Hepatic stellate cell (primary cell): ENCODE data around the gene GPHN.

ENCODE experiments used
- DNase-seq: peaks from one replicate; pipeline ENCODE4 v3.0.0; 2011; ENCODE audit warnings: low spot score

The GPHN gene

GRCh38 chr14:67166450-67166853 lies 658.5 kb downstream of the GPHN start:
- DNase-seq: peak; percentile 11

- no peak for DNase-seq
These were observed 659.6 kb downstream of the GPHN start for GRCh38 chr14:67167420-67168109.

GRCh38 chr14:67168110-67168441 lies 660.1 kb downstream of the GPHN start:
- no peak for DNase-seq

DNA sequence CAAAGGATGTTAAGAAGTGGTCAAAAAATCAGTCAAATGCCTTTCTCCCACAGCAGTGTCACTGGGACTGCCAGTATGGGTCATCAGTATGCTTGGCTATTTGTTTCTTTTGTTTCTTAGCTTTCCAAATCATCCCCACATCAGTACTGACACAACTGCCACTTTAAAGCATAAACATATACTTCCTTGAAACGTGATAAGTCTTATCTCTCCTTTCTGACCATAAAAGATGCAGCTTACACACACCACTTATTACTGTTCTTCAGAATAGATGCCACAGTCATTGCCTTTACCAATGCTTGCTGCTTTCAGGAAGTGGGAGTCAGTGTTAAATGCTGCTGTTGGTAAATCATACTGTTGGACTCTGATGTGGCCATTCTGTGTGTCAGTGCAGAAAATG lies 662.7 kb downstream of the GPHN start:
- DNase-seq: no peak

DNA sequence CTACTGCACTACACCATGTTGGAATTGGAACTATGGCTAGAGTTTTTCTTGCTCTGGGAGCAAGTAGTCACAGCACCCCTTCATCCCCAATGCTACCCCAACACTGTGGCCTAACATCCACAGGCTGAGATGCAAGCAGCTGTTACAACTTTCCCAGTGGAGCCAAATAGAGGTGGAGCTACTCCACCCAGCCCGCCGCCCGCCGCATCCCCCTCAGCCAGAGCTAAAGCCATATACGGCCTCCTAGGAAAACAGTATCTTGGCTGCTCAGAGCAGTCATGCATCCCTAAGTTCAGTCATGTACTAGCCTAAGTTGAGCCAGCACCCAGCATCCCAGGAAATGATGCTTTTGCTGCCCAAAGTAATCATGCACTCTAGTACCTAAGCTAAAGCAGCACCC lies 664.1 kb downstream of the GPHN start:
- DNase-seq: no peak

- no peak for DNase-seq
These were observed 664.6 kb downstream of the GPHN start for GRCh38 chr14:67172520-67172919.

DNA sequence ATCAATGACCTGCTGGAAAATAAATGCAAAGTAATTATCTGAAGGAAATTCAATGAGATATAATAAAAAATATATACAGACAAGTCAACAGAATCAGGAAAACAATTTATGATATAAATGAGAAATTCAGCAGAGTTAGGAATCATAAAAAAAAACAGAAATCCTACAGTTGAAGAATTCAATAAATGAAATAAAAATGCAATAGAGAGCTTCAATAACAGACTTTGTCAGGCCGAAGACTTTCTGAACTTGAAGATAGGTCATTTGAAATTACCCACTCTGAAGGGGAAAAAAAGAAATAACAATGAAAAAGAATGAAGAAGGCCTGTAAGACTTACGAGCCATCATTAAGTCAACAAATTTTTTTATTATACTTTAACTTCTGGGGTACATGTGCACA lies 665.8 kb downstream of the GPHN start:
- DNase-seq: no peak

DNA sequence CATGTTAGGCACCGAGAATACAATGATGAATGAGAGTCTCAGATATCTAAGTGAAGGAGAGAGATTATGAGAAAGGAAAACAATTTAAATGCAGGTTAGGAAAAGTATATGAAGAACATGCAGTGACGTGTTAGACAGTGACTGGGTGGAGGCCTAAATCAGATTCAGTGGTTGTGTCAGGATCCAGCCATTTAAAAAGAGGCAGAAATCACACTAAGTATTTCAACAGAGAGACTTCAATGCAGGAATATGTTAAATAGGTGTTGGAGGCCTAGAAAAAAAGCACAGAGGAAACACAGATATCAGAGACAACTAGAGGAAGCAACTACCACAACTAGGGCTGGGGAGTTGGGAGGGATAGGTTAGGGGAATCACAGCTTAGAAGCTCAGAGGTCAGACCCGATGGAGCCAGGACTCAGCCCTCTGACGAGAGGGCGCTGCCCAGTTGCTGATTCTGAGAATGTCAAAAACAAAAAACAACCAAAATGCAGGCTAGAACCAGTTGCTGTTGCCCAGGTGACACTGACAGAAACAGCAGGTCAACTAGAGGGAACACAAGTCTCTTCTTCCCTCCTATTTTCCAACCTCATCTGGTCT lies 678.3 kb downstream of the GPHN start:
- DNase-seq: no peak

DNA sequence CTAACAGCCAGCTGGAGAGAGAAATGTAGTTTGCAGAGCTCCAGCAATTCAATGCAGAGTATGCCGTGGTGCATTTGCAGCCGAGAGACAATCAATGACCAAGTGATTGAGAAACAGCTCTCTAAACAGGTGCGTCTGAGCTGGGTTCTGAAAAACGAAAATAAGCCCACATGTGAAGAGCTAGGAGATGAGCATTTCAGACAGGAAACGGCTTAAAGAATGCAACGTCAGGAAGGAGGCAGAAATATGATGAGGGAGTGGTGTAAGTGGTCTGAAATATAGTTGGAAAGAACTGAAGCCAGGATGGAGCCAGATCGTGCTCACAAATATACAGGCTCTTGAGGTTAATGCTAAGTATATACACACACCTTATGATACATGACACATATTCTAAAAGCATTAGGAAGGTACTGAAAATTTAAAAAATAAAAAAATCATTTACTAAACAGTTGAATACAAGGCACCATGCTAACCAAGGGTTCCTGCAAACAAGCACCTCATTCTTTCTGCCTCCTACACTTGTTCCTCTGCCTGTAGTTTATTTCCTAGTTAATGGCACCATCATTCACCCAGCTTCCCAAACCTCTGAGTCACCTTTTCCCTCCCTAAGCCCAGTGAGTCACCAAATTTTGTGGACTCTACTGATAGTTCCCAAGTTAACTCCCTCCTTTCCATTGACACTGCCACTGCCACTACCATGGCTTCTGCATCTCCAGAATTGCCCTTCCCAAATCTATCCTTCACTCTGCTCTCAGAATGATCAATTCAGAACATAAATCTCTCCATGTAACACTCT lies 679.0 kb downstream of the GPHN start:
- peak; percentile 61 for DNase-seq

DNA sequence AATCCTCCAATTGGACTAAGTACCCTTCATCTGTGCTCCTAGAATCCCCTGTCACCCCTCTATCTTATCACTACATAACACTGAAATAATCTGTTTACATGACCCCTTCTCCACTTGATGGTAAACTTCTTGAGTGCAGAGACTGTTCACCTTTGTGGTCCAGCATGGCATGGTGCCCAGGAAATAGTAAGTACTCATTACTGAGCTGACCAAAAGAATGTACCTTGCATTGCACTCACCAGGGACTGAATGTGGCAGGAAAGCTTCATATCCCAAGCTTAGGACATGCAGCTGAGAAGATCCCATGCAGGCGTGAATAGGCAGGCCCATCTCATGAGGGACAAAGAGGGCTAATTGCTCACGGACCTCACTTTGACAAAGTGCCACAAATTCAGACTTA lies 679.9 kb downstream of the GPHN start:
- DNase-seq: no peak

DNA sequence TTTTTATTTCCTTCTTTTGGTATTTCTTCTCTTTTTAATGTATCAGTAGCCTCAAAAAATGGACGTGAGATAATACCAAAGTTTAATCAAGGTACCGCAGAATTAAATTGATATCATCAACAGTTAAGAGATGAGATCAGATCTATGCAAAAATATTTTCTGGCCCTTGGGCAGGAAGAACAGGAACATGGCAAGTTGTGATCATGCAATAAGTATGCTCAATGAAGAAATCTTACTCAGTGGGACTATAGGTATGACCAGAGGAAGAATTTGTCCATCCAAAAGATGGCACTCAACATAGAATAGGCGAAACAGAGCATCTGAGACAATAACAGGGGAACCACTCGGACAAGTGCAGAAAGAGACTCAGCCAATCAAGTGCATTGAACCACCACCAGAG lies 680.4 kb downstream of the GPHN start:
- DNase-seq: no peak

- DNase-seq: no peak
These were observed 683.9 kb downstream of the GPHN start for GRCh38 chr14:67191768-67192290.

DNA sequence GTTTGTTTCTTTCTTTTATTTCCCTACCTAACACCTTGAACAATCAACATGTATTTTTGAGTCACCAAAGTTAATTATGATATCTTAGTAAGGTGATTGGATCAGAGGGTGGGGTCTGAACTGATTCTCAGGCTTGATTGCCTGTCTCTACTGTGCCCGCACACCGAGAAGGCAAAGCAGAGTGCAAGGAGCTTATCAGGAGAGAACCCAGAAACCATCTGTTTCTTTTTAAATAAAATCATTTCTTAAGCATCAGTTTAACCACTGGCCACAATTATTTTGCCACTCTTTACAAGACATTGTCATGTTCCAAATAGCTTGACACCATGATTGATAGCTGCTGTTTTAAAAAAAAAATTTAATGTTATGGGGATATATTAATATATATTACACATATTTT lies 684.4 kb downstream of the GPHN start:
- DNase-seq: no peak

- DNase-seq: no peak
These were observed 687.3 kb downstream of the GPHN start for GRCh38 chr14:67195279-67195678.

DNA sequence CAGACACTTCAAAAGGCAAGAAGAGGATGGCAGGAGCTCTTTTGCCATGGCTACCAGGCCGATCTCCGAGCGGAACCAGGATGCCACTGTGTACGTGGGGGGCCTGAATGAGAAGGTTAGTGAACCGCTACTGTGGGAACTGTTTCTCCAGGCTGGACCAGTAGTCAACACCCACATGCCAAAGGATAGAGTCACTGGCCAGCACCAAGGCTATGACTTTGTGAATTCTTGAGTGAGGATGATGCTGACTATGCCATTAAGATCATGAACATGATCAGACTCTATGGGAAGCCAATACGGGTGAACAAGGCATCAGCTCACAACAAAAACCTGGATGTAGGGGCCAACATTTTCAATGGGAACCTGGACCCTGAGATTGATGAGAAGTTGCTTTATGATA lies 691.1 kb downstream of the GPHN start:
- DNase-seq: no peak

GRCh38 chr14:67207810-67208209 lies 699.9 kb downstream of the GPHN start:
- DNase-seq: no peak

DNA sequence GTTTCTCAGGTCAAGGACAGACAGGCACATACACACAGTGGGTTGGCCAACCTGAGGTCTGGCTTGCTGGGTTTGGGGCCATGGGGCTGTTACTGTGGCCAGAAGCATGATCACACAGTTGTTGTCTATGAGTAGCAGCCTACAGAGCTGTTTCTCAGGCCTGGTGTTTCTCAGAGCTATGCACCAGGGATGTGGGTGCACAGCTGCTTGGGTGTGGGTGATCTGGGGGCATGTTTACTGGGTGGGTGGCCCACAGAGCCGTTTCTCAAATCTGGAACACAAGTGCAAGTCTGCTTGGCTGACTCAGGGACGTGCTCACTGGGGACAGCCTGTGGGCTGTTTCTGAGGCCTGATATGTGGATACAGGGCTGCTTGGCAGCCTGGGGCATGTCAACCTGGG lies 710.2 kb downstream of the GPHN start:
- DNase-seq: no peak

- peak; percentile 34 for DNase-seq
These were observed 713.5 kb downstream of the GPHN start for GRCh38 chr14:67221248-67221981.

DNA sequence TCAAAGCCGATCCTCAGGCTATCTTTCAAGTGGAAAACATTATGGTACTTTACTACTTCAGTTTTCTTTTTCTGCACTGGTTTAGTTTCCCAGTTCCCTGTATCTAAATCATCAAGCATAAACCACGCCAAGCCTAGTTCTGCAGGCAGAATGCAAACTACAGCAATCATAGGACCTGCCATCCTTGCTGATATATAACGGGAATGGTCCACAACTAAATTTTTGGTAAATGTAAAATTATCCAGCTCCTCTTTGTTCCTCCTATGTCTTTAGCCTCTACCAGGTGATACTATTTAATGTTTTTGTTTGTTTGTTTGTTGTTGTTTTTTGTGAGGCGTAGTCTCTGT lies 714.0 kb downstream of the GPHN start:
- DNase-seq: no peak

GRCh38 chr14:67225523-67225922 lies 717.6 kb downstream of the GPHN start:
- DNase-seq: no peak

DNA sequence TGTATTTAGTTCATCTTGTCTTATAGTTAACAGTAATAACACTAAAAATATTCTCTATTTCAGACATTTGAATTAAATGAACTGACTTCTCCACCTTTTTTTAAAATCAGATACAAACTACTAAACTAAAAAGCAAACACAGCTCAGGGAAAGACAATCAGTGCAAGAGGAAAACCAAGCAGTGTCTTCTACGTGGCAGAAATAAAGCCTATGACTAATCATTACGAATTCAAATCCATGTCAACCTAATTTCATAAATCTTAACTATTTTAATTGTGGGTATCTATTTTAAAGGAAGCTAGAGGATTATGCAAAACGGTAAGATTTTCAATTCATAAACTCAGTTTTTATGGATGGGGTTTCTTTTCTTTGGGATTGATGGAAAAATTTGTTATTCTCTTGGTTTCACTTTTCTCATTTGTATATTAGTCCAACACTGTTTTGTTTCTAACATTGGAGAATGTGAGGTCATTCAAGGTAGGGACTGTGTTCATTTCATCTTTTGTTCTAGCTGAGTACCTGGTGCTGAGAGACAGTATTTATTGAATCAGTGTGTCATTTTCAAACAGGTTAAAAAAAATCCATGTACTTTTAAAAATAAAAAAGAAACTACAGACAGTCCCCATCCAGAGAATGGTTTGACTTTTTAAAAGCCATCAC lies 720.5 kb downstream of the GPHN start:
- no peak for DNase-seq
